SU-DHL-6 (cell line): Measurements from ENCODE around the gene TNXB.

Source experiments
- H2AFZ ChIP-seq: fragments of 200-600 bp; sonication (generic); 2 replicates; pipeline ENCODE4 v1.6.1; 2014; ENCODE audit warnings: low read depth, mild to moderate bottlenecking, moderate library complexity, mixed read lengths, antibody characterized with exemption, low read length; ENCODE audit not compliant: severe bottlenecking
- H3F3A ChIP-seq: fragments of 200-600 bp; shearing (Covaris generic); 2 replicates; pipeline ENCODE4 v1.6.0; 2016; ENCODE audit warnings: antibody characterized with exemption, mild to moderate bottlenecking; ENCODE audit not compliant: insufficient read depth
- H3K27ac ChIP-seq: fragments of 200-600 bp; sonication (generic); 2 replicates; pipeline ENCODE4 v1.5.1; 2016; ENCODE audit warnings: low read depth, mild to moderate bottlenecking, low read length, moderate library complexity, mixed read lengths
- H3K27me3 ChIP-seq: fragments of 200-600 bp; sonication (generic), shearing (Covaris generic); 2 replicates; pipeline ENCODE4 v1.6.0; 2014; ENCODE audit warnings: mild to moderate bottlenecking, low read length
- H3K36me3 ChIP-seq: fragments of 200-600 bp; sonication (generic); 2 replicates; pipeline ENCODE4 v1.6.1; 2014; ENCODE audit warnings: mild to moderate bottlenecking, low read length, mixed read lengths
- H3K4me2 ChIP-seq: fragments of 300-600, 200-600 bp; shearing (Covaris generic), sonication (generic); 2 replicates; pipeline ENCODE4 v1.6.0; 2014; ENCODE audit warnings: low read length, low read depth, mild to moderate bottlenecking; ENCODE audit not compliant: poor library complexity, severe bottlenecking
- H3K4me3 ChIP-seq: fragments of 200-600 bp; sonication (generic); 2 replicates; pipeline ENCODE4 v1.5.1; 2014; ENCODE audit warnings: antibody characterized with exemption, low read length, mild to moderate bottlenecking, mixed read lengths; ENCODE audit not compliant: insufficient read depth, poor library complexity, severe bottlenecking
- H3K79me2 ChIP-seq: fragments of 200-600 bp; sonication (generic); 2 replicates; pipeline ENCODE4 v1.6.1; 2014; ENCODE audit warnings: mild to moderate bottlenecking, low read length, moderate library complexity; ENCODE audit not compliant: insufficient read depth
- H3K9ac ChIP-seq: fragments of 200-600 bp; sonication (generic); 2 replicates; pipeline ENCODE4 v1.7.0; 2014; ENCODE audit warnings: mild to moderate bottlenecking, low read length
- H3K9me2 ChIP-seq: fragments of 200-600 bp; sonication (generic); replicated peaks from 2 replicates; pipeline ENCODE4 v1.6.1; 2014; ENCODE audit warnings: low read length; ENCODE audit not compliant: insufficient read depth
- H3K9me3 ChIP-seq: fragments of 200-600 bp; sonication (generic); 2 replicates; pipeline ENCODE4 v1.6.1; 2014; ENCODE audit warnings: low read length, mixed read lengths; ENCODE audit not compliant: insufficient read depth
- H4K20me1 ChIP-seq: fragments of 200-600 bp; sonication (generic); 2 replicates; pipeline ENCODE4 v1.6.1; 2014; ENCODE audit warnings: low read depth, mild to moderate bottlenecking, antibody characterized with exemption, low read length, moderate library complexity, mixed read lengths
- CTCF ChIP-seq: fragments of 200-600 bp; sonication (generic); IDR thresholded peaks from one replicate; pipeline ENCODE4 v1.5.1; 2017; ENCODE audit warnings: antibody characterized with exemption, mild to moderate bottlenecking, low read length, moderate library complexity; ENCODE audit not compliant: insufficient read depth, poor library complexity, severe bottlenecking
- EZH2phosphoT487 ChIP-seq: fragments of 200-600 bp; sonication (generic), shearing (Covaris generic); conservative IDR thresholded peaks from 2 replicates; pipeline ENCODE4 v1.6.1; 2018; ENCODE audit warnings: mild to moderate bottlenecking, antibody characterized with exemption, low read length, moderate library complexity, mixed read lengths

The TNXB gene

GRCh38 chr6:32076321-32076809 lies 32.8 kb downstream of the TNXB start:
- no peaks in the 10 kb centered on the region for H4K20me1 ChIP-seq
- no peaks in the 10 kb centered on the region for H3K79me2 ChIP-seq
- H3K4me3 ChIP-seq: no peak overlapping the region
- H3K27ac ChIP-seq: no peak overlapping the region
- H3K9me3 ChIP-seq: no peaks in the 10 kb centered on the region
- H3K27me3 ChIP-seq: no peaks in the 10 kb centered on the region; the same call in 1 of the 2 replicates
- no peaks in the 10 kb centered on the region for H3K36me3 ChIP-seq
- no peaks in the 10 kb centered on the region for H3F3A ChIP-seq
- TF ChIP-seq CTCF (no peak), EZH2phosphoT487 (no peak)
- H3K9ac ChIP-seq: no peak overlapping the region
- no peaks in the 10 kb centered on the region for H3K9me2 ChIP-seq
- no peak overlapping the region for H3K4me2 ChIP-seq
- no peak overlapping the region for H2AFZ ChIP-seq

GRCh38 chr6:32075781-32076180 lies 33.4 kb downstream of the TNXB start:
- Histone ChIP-seq H4K20me1 (no peaks in the 10 kb centered on the region), H3K27me3 (no peaks in the 10 kb centered on the region; the same call in 1 of the 2 replicates), H3K36me3 (no peaks in the 10 kb centered on the region), H3K9me3 (no peaks in the 10 kb centered on the region), H3K27ac (no peak overlapping the region), H3K9ac (no peak overlapping the region), H2AFZ (no peak overlapping the region), H3K4me2 (no peak overlapping the region), H3K4me3 (no peak overlapping the region), H3K9me2 (no peaks in the 10 kb centered on the region), H3F3A (no peaks in the 10 kb centered on the region), H3K79me2 (no peaks in the 10 kb centered on the region)
- TF ChIP-seq CTCF: no peak
- no peak for TF ChIP-seq EZH2phosphoT487

GRCh38 chr6:32074996-32075532 lies 34.1 kb downstream of the TNXB start:
- Histone ChIP-seq H4K20me1 (no peaks in the 10 kb centered on the region), H3K27ac (no peak overlapping the region)

More at GRCh38 chr6:32074996-32075532, 34.1 kb downstream of the TNXB start:
- Histone ChIP-seq H3K79me2 (no peaks in the 10 kb centered on the region), H3K9ac (no peak overlapping the region), H3K36me3 (no peaks in the 10 kb centered on the region), H3K9me2 (no peaks in the 10 kb centered on the region), H3K9me3 (no peaks in the 10 kb centered on the region), H2AFZ (no peak overlapping the region), H3K4me2 (no peak overlapping the region), H3F3A (no peaks in the 10 kb centered on the region), H3K4me3 (no peak overlapping the region), H3K27me3 (no peaks in the 10 kb centered on the region; the same call in 1 of the 2 replicates)
- no peak for TF ChIP-seq CTCF
- TF ChIP-seq EZH2phosphoT487: no peak
